GM18498 (cell line): ENCODE results near the gene CYS1.
"Not testable (repeated sequence)": the region's sequence is repeated elsewhere in the genome, so short reads cannot be mapped to it uniquely, and the experiment has no call there.

Source experiments
- ATAC-seq: cut with Tn5 transposase; IDR thresholded peaks from one replicate; pipeline ENCODE4 v1.9.1; 2021; ENCODE audit warnings: mild to moderate bottlenecking, moderate library complexity; ENCODE audit not compliant: unreplicated experiment

CYS1 gene

GRCh38 chr2:10015376-10015989 is 64.7 kb downstream of the CYS1 start:
- not testable (repeated sequence) for ATAC-seq

GRCh38 chr2:10014418-10015190 is 65.6 kb downstream of the CYS1 start:
- no peak for ATAC-seq

GRCh38 chr2:10013651-10014417 is 66.4 kb downstream of the CYS1 start:
- ATAC-seq, result not testable (repeated sequence)

GRCh38 chr2:10012963-10013461 is 67.2 kb downstream of the CYS1 start:
- no peak for ATAC-seq

GRCh38 chr2:10012366-10012962 is 67.7 kb downstream of the CYS1 start:
- ATAC-seq, result not testable (repeated sequence)

GRCh38 chr2:10011606-10012325 is 68.4 kb downstream of the CYS1 start:
- ATAC-seq, result not testable (repeated sequence)

- not testable (repeated sequence) for ATAC-seq
Measured at GRCh38 chr2:10010861-10011605, 69.2 kb downstream of the CYS1 start.

DNA sequence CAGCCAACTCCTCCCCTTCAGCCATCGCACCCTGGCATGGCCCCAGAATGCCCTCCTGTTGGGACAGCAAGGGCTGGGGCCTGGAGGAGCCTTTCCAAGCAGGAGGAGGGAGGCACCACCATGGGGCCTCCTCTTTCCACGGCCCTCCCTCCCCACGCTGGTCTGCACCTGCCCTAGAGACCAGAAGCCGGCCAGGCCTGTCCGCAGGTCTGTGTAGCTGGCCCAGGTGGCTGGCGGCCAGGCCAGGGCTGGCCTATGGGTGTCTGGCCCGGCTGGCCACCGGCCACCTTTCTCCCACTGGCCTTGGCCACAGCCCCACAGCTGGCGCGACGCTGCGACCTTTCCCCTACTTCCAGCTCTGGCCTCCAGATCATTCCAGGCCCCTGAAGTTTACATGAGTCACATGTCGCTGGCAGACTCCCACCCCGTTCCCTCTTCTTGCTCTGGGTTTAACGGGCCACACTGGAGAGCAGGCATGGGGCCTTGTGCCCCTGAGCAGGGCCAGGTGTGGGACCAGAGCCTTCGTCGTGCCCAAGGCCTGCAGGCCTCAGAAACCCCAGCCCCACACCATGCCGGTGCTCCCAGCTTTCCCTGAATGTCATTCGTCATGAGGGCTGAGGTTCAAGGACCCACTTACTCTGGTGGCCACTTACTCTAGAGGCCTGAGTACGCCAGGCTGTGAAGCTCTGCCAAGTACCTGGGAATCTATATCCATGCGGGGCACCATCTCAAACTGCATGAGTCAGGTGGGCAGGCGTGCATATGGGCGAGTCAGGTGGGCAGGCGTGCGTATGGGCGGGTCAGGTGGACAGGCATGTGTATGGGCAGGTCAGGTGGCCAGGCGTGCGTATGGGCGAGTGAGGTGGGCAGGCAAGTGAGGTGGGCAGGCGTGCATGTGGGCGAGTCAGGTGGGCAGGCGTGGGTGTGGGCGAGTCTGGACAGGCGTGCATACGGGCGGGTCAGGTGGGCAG is 70.1 kb downstream of the CYS1 start:
- ATAC-seq, result no peak

DNA sequence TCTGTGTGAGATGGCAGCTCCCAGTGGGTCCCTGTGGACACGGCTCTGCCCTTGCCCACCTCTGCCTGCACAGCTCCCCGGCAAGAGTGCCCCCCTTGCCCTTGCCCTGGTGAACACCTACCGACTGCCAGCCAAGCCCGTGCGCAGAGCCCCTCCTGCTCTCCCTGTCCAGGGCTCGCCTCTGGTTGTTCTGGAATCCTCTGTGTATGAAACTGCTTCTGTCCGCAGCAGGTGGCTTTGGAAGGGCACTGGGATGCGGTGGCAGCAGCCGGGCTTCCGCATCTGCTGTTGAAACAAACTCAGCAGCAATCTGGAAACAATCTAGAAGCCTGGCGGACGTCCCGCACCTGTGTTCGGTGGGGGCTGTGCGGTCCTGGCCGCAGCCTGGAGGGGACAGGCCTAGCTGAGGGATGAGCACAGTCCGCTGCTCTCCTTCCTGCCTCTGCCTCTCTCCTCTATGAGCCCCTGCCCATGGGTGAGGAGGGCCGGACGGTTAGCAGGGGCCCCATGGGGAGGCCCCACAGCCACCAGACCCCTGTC is 70.9 kb downstream of the CYS1 start:
- ATAC-seq, result no peak

GRCh38 chr2:10008809-10009176 is 71.4 kb downstream of the CYS1 start:
- ATAC-seq, result no peak

- no peak for ATAC-seq
Measured at GRCh38 chr2:10007921-10008808, 72.0 kb downstream of the CYS1 start.

DNA sequence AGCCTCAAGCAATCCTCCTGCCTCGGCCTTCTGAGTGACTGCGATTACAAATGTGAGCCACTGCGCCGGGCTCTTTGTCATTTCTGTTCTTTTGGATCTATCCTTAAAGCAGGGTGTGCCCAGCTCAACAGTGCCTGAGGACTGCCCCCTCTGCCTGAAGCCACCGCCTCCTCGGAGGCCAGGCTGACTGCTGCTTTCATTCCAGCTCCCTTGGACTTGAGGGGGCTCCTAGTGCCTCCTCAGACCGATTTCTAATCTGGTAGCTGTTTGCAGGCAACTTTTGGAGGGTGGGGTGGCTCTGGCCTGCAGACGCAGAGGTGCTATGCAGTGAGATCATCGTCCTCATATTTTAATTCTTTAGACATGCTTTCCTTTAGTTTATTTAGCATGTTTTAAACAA is 72.8 kb downstream of the CYS1 start:
- ATAC-seq, result no peak
